ENCODE measurements around the gene C1QB.
"Not testable (repeated sequence)": the region's sequence is repeated elsewhere in the genome, so short reads cannot be mapped to it uniquely, and the experiment has no call there.

Gene C1QB

GRCh38 chr1:22660716-22661241 is 7.7 kb downstream of the C1QB start:
- DNase-seq: no peak
- intact Hi-C loops (cut with DNase I): no loop called here

- intact Hi-C loops (cut with DNase I): no loop called here
- DNase-seq: no peak
These were observed 8.8 kb downstream of the C1QB start for GRCh38 chr1:22661880-22662279.

GRCh38 chr1:22662318-22662717 is 9.3 kb downstream of the C1QB start:
- intact Hi-C loops (cut with DNase I): no loop called here
- no peak for DNase-seq

GRCh38 chr1:22662986-22663408 is 10.0 kb downstream of the C1QB start:
- intact Hi-C loops (cut with DNase I): no loop called here
- DNase-seq: no peak

GRCh38 chr1:22665752-22666151 is 12.7 kb downstream of the C1QB start:
- intact Hi-C loops (cut with DNase I): no loop called here
- DNase-seq: peak in 3 of 10 donors; percentile 34 to 88 (median 36)

- intact Hi-C loops (cut with DNase I): no loop called here
- DNase-seq: no peak
These were observed 13.4 kb downstream of the C1QB start for GRCh38 chr1:22666412-22666811.

GRCh38 chr1:22668840-22669239 is 15.8 kb downstream of the C1QB start:
- intact Hi-C loops (cut with DNase I); DNase-seq: not testable (repeated sequence)

- DNase-seq: peak in 1 of 10 donors; percentile 65
- intact Hi-C loops (cut with DNase I): no loop called here
These were observed 17.4 kb downstream of the C1QB start for GRCh38 chr1:22670352-22670975.

GRCh38 chr1:22671999-22672398 is 19.0 kb downstream of the C1QB start:
- intact Hi-C loops (cut with DNase I): no loop called here

GRCh38 chr1:22673486-22674409 is 20.7 kb downstream of the C1QB start:
- intact Hi-C loops (cut with DNase I): loop anchor here (1.0 kb wide), 1 partner anchor 257 kb away; no protein-coding TSS in a partner anchor

More at GRCh38 chr1:22671999-22672398, 19.0 kb downstream of the C1QB start:
- no peak for DNase-seq

GRCh38 chr1:22674410-22674749 is 21.3 kb downstream of the C1QB start:
- no peak for DNase-seq
- intact Hi-C loops (cut with DNase I): loop anchor here (1.0 kb wide), 1 partner anchor 256 kb away; no protein-coding TSS in a partner anchor

More at GRCh38 chr1:22673486-22674409, 20.7 kb downstream of the C1QB start:
- peak in 8 of 10 donors; percentile 57 to 93 (median 72) for DNase-seq

GRCh38 chr1:22676151-22676550 is 23.1 kb downstream of the C1QB start:
- intact Hi-C loops (cut with DNase I): not testable (repeated sequence)

GRCh38 chr1:22676916-22677583 is 24.0 kb downstream of the C1QB start:
- intact Hi-C loops (cut with DNase I): no loop called here
- DNase-seq: peak in 1 of 10 donors; percentile 81

More at GRCh38 chr1:22676151-22676550, 23.1 kb downstream of the C1QB start:
- peak in 1 of 10 donors; percentile 74 for DNase-seq

- intact Hi-C loops (cut with DNase I): no loop called here
- peak in 1 of 10 donors; percentile 36 for DNase-seq
These were observed 25.2 kb downstream of the C1QB start for GRCh38 chr1:22677931-22678896.

GRCh38 chr1:22680726-22681125 is 27.7 kb downstream of the C1QB start:
- intact Hi-C loops (cut with DNase I): no loop called here
- DNase-seq: no peak

GRCh38 chr1:22681556-22682276 is 28.7 kb downstream of the C1QB start:
- no peak for DNase-seq
- intact Hi-C loops (cut with DNase I): no loop called here

- no peak for DNase-seq
- intact Hi-C loops (cut with DNase I): no loop called here
These were observed 30.5 kb downstream of the C1QB start for GRCh38 chr1:22683547-22683946.

- intact Hi-C loops (cut with DNase I): no loop called here
- peak in 1 of 10 donors; percentile 71 for DNase-seq
These were observed 32.6 kb downstream of the C1QB start for GRCh38 chr1:22685591-22686059.

GRCh38 chr1:22687191-22687590 is 34.2 kb downstream of the C1QB start:
- intact Hi-C loops (cut with DNase I): no loop called here
- DNase-seq: no peak
